H54 (cell line): ENCODE measurements around the gene NEDD4.
"Not testable (repeated sequence)": the region's sequence is repeated elsewhere in the genome, so short reads cannot be mapped to it uniquely, and the experiment has no call there.

Experiments
- DNase-seq: peaks from one replicate; pipeline ENCODE4 v3.0.0; 2011; ENCODE audit warnings: low spot score, mixed read lengths; ENCODE audit not compliant: insufficient read length
- FAIRE-seq: peaks from 3 replicates; lab custom pipeline; 2011; peaks lifted over from hg19 to GRCh38; lab: Jason Lieb, UNC
- POLR2A ChIP-seq: IDR thresholded peaks from 2 replicates; pipeline ENCODE4 v1.6.1; 2011; ENCODE audit warnings: low read depth, mild to moderate bottlenecking, low read length

The NEDD4 gene

GRCh38 chr15:56019060-56019793, 25.8 kb upstream of the NEDD4 start:
- peak; percentile 43; the same call in 1 of the 2 replicates for TF ChIP-seq POLR2A
- peak; percentile 91 for FAIRE-seq
- no peak for DNase-seq

- FAIRE-seq (no peak), DNase-seq (no peak)
- TF ChIP-seq POLR2A, result no peak
These were observed 24.5 kb upstream of the NEDD4 start for GRCh38 chr15:56017920-56018319.

GRCh38 chr15:56017511-56017910, 24.1 kb upstream of the NEDD4 start:
- DNase-seq (no peak), FAIRE-seq (no peak)
- TF ChIP-seq POLR2A, result no peak

GRCh38 chr15:56016281-56016680, 22.9 kb upstream of the NEDD4 start:
- no peak for TF ChIP-seq POLR2A
- no peak for FAIRE-seq
- DNase-seq, result no peak

- no peak for TF ChIP-seq POLR2A
- FAIRE-seq (no peak), DNase-seq (no peak)
These were observed 21.3 kb upstream of the NEDD4 start for GRCh38 chr15:56014677-56015076.

- DNase-seq, FAIRE-seq: not testable (repeated sequence)
These were observed 13.6 kb upstream of the NEDD4 start for GRCh38 chr15:56007053-56007452.

- DNase-seq, result not testable (repeated sequence)
- peak; percentile 33 for FAIRE-seq
These were observed 13.0 kb upstream of the NEDD4 start for GRCh38 chr15:56006371-56006770.

GRCh38 chr15:56004281-56004680, 10.9 kb upstream of the NEDD4 start:
- not testable (repeated sequence) for DNase-seq, FAIRE-seq

GRCh38 chr15:56003777-56004176, 10.4 kb upstream of the NEDD4 start:
- not testable (repeated sequence) for DNase-seq, FAIRE-seq

GRCh38 chr15:56003277-56003676, 9.9 kb upstream of the NEDD4 start:
- not testable (repeated sequence) for FAIRE-seq, DNase-seq

GRCh38 chr15:56001471-56002078, 8.2 kb upstream of the NEDD4 start:
- FAIRE-seq (no peak), DNase-seq (no peak)
- TF ChIP-seq POLR2A, result no peak

- FAIRE-seq (no peak), DNase-seq (no peak)
- TF ChIP-seq POLR2A, result no peak
These were observed 6.2 kb upstream of the NEDD4 start for GRCh38 chr15:55999658-56000057.

GRCh38 chr15:55998478-55998877, 5.1 kb upstream of the NEDD4 start:
- no peak for TF ChIP-seq POLR2A
- FAIRE-seq, result no peak
- DNase-seq, result no peak

GRCh38 chr15:55993804-55994560, 570 bp upstream of the NEDD4 start:
- no peak for FAIRE-seq
- DNase-seq, result peak; percentile 46
- TF ChIP-seq POLR2A, result no peak

GRCh38 chr15:55992769-55993110, 672 bp downstream of the NEDD4 start:
- FAIRE-seq (no peak), DNase-seq (no peak)
- TF ChIP-seq POLR2A, result no peak
